Putamen (tissue), 1 donor: ENCODE results near the gene OSGEPL1.
"Not testable (repeated sequence)": the region's sequence is repeated elsewhere in the genome, so short reads cannot be mapped to it uniquely, and the experiment has no call there.

Experiments used
- DNase-seq: peaks from one replicate; pipeline ENCODE4 v3.0.0-alpha.2; 2016; ENCODE audit warnings: low spot score

Gene OSGEPL1

DNA sequence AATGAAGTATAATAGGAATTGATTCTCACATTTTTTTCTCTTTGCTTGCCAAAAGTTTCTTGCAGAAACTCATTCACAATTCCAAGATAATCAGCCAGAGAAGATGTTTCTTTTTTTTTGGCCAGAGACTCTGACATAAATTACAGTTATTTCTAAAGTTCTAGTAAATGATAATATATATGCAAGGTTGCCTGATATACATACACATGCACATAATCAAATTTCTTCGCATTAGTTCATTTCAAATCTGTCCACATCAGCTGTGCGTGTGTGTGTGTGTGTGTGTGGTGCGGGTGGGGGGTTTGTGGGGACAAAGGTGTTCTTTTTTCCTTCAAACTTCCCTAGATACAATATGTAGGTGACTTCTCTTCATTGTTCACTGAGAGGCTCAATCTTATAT, 33.2 kb downstream of the OSGEPL1 start:
- no peak for DNase-seq

DNA sequence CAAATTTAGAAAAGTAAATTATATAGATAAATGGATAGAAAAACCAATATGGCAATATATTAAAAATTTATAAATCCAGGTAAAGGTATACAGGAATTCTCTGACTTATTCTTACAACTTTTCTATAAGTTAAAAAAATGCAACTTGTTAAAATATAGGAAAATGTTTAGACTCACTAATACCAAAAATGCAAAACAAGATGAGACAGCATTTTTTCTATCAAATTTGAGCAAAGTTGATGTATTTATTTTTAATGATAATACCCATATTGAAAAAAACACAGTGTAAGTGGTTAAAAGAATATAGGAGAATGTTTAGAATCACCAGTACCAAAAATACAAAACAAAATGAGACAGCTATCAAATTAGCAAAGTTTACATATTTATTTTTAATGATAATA, 35.7 kb downstream of the OSGEPL1 start:
- DNase-seq, result no peak

DNA sequence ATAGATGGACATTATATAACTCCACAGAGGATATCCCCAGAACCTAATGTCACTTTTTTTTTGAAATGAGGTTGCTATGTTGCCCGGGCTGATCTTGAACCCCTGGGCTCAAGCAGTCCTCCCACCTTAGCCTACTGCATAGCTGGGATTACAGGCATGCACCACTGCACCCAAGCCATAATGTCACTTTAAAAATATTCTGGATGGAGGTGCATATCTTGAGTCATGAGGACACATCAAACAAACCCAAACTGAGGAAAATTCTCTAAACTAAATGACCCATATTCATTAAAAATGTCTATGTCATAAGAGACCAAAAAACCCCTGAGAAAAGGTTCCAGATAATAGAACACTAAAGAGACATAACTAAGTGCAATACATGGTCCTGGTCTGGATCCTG, 36.3 kb downstream of the OSGEPL1 start:
- DNase-seq, result no peak

DNA sequence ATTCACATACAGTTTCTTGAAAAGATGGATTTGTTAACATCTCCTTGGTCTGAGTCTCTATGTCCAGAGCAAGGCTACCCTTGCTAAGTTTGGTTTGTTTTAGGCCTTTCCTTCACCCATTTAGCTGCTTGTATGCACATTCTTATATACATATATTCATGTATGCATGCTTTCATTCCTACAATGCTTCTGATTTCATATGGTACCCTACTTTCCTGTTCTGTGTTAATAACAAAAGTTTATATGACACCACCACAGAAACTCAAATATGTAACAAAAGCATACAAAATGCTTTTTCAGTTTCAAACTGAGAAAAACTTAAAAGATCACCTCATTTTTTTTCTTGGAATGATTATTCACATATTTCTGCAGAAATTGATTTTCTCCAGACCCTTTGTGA, 39.4 kb downstream of the OSGEPL1 start:
- DNase-seq, result no peak

DNA sequence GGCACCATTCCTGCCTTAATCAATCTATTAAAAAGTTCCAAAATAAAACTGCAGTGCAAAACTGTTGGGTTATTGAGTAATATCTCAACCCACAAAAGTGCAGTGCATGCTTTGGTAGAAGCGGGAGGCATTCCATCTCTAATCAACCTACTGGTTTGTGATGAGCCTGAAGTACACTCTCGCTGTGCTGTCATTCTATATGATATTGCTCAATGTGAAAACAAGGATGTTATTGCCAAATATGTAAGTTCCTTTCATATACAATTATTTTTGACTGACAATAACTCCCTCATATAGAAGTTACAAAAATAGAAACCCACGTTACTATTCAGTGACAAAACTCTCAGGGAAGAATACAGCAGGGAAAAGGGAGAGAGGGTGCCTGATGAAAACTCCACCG, 43.0 kb downstream of the OSGEPL1 start:
- peak; percentile 33 for DNase-seq

DNA sequence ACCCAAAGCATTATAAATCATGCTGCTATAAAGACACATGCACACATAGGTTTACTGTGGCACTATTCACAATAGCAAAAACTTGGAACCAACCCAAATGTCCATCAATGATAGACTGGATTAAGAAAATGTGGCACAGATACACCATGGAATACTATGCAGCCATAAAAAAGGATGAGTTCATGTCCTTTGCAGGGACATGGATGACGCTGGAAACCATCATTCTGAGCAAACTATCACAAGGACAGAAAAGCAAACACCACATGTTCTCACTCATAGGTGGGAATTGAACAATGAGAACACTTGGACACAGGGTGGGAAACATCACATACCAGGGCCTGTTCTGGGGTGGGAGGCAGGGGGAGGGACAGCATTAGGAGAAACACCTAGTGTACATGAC, 45.0 kb downstream of the OSGEPL1 start:
- not testable (repeated sequence) for DNase-seq

DNA sequence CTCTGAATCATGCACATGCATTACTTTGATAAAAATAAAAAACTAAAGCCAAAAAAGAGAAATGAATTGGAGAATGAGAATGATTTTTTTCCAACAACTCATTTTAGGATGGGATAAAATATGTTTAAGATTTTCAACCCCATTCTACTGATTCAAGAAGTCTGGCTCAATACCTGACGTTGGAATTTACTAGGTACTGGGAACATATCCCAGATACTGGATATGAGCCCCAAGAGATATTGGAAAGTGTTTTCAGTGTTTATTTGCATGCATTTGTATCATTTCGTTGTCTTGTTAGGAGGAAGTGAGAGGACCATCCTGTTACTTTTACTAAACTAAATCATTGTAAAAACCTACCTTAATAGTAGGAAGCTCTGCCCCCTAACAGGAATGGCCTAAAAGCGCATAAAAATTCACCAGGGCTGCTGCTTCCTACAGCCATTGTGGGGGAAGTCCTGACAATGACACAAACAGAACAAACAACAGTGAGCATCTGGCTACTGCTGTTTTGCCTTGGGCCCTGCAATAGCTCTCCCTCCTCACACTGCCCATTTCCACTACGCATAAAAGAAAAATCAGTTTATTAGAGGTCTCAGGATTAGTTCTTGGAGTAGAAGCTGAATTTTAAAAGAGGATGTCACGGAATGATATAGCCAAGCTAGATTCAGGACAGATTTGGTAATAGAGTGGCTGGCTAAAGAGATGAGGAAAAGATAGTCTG, 52.9 kb downstream of the OSGEPL1 start:
- DNase-seq, result peak; percentile 10

DNA sequence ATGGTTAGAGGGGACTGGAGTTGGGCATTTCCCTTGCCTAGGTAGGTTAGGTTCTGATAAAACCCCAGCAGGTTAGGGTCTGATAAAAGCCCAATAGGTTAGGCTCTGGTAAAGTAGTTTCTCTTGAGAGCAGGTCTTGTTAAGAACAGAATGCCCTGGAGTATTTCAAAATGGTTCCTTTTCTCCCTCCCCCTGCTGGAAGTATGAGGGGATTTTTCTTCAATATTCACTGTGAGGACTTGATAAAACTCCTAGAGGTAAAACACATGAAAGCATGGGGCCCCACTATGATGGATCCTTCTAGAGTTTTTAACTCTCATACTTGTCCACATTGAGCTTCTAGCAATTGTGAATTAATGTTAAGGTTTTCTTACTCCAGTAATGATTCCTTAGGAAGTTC, 60.5 kb downstream of the OSGEPL1 start:
- DNase-seq, result no peak

DNA sequence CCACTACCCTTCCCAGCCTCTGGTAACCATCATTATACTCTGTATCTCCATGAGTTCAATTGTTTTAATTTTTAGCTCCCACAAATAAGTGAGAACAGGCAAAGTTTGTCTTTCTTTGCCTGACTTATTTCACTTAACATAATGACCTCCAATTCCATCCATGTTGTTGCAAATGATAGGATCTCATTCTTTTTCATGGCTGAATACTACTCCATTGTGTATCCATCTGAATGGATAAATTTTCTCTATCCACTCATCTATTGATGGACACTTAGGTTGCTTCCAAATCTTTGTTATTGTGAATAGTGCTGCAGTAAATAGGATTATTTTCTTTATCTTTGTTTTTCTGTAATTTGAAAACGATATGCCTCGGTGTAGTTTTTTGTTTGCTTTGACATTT, 61.9 kb downstream of the OSGEPL1 start:
- no peak for DNase-seq

DNA sequence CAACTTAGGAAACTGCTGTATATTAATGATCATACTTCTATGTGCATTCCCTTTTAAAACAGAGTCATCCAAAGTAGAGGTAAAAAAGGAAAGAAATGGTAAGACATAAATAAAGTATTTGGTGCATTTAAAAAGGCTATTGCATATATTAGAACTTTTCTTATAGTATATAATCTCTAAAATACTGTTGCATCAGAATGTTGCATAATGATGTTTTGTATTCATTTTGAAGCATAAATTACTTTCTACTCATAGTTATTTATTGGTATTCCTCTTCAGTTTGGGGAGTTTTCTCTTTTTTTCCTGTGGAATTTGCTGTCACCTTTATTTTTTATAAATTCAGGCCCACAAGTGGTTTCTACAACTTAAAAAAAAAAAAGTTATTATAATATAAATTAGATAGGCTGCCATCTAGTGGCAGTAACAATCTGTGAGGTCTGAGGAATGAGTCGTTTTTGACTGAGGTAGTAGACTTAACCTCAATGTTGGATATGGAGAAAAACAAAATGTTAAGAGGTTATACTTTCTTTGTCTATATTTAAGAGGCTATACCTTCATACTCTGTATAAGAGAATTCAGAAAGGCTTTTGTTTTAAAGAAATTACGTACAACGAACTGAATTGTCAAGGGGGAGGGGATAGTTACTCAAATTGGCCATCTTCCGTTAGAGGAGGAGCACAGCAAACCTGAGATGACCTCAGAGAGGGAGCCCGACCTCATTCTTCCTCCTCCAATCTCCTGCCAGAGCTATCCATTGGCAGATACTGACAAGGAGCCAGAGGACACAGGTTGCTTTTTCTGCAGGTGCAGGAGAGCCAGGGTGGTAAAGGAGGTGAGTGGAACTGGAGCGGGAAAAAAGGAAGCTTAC, 64.3 kb downstream of the OSGEPL1 start:
- peak; percentile 55 for DNase-seq
